K562 (cell line): Measurements from ENCODE around the gene GNG7. TPM values are rescaled to one million over a fixed set of nuclear protein-coding genes. Genes with fewer than 3 reads are reported as not detected.

Experiments
- BCL6 ChIP-seq: fragments of 250-450 bp; sonication (Bioruptor Pico); IDR thresholded peaks from 2 replicates; pipeline ENCODE4 v1.4.0; 2020
- CTCFL ChIP-seq: IDR thresholded peaks from 2 replicates; pipeline ENCODE4 v1.6.1; 2011; ENCODE audit warnings: borderline replicate concordance, low read depth, mild to moderate bottlenecking, moderate library complexity, low read length; ENCODE audit not compliant: insufficient read depth, poor library complexity, severe bottlenecking
- EHMT2 ChIP-seq: fragments of 450-650 bp; IDR thresholded peaks from 2 replicates; pipeline ENCODE4 v1.6.1; 2018; ENCODE audit warnings: antibody characterized with exemption
- EP400 ChIP-seq: fragments of 450-650 bp; IDR thresholded peaks from 2 replicates; pipeline ENCODE4 v1.6.1; 2017; ENCODE audit warnings: antibody characterized with exemption, mild to moderate bottlenecking, moderate library complexity
- FOXP4 ChIP-seq: sonication (generic); formaldehyde crosslinking; IDR thresholded peaks from 2 replicates; pipeline ENCODE4 v1.8.0; 2022; ENCODE audit warnings: mild to moderate bottlenecking, missing genetic modification reagents, borderline replicate concordance
- HMBOX1 ChIP-seq: sonication (generic); IDR thresholded peaks from 2 replicates; pipeline ENCODE4 v1.6.1; 2016
- MCM7 ChIP-seq, 2 experiments: fragments of 450-650 bp; IDR thresholded peaks; 2 replicates each; pipeline ENCODE4 v1.6.1; 2016 to 2018
- MNT ChIP-seq, 2 experiments: fragments of 450-650 bp; conservative IDR thresholded peaks; 2 replicates each; pipeline ENCODE4 v1.6.1; 2017; ENCODE audit warnings: mild to moderate bottlenecking in 2 of 2, moderate library complexity in 2 of 2
- MYC ChIP-seq, 2 experiments: fragments of 250-450 bp in 1 of 2; sonication (Bioruptor Pico) in 1 of 2; IDR thresholded peaks; 2 replicates each; pipeline versions ENCODE4 v1.5.1 to v1.6.1; 2012 to 2021; ENCODE audit warnings: low read depth in 2 of 2, borderline replicate concordance in 1 of 2, improper control_type of control experiment in 1 of 2, low read length in 1 of 2, mild to moderate bottlenecking in 1 of 2, moderate library complexity in 1 of 2
- NR2C2 ChIP-seq, 2 experiments: fragments of 200-800 bp in 1 of 2; sonication (Bioruptor generic) in 1 of 2; sonication (generic) in 1 of 2; formaldehyde crosslinking in 1 of 2; IDR thresholded peaks; 2 replicates each; pipeline versions ENCODE4 v1.6.1 to v1.8.0; 2016 to 2022; ENCODE audit warnings: mild to moderate bottlenecking in 1 of 2, missing compliant biosample characterization in 1 of 2, missing genetic modification characterization in 1 of 2, missing genetic modification reagents in 1 of 2
- PHF8 ChIP-seq: fragments of 200-600 bp; sonication (generic); IDR thresholded peaks from 2 replicates; pipeline ENCODE4 v1.6.1; 2012; ENCODE audit warnings: mixed run types, mild to moderate bottlenecking, inconsistent platforms, low read length, moderate library complexity, borderline replicate concordance
- PYGO2 ChIP-seq: fragments of 450-650 bp; IDR thresholded peaks from 2 replicates; pipeline ENCODE4 v1.6.1; 2016; ENCODE audit warnings: mild to moderate bottlenecking, missing genetic modification characterization, moderate library complexity, missing compliant biosample characterization
- RFX5 ChIP-seq: IDR thresholded peaks from 2 replicates; pipeline ENCODE4 v1.6.1; 2011; ENCODE audit warnings: low read depth, mild to moderate bottlenecking, improper control_type of control experiment, low read length
- SETDB1 ChIP-seq: IDR thresholded peaks from one replicate; pipeline ENCODE4 v1.6.1; 2012; ENCODE audit warnings: low read length, control low read depth, inconsistent platforms
- SIRT6 ChIP-seq: IDR thresholded peaks from one replicate; pipeline ENCODE4 v1.6.1; 2012; ENCODE audit warnings: low read depth, mild to moderate bottlenecking, control low read depth, inconsistent platforms, low read length, moderate library complexity
- SRSF3 ChIP-seq: fragments of 200-400 bp; formaldehyde crosslinking; IDR thresholded peaks from 2 replicates; pipeline ENCODE4 v1.6.1; 2016; ENCODE audit warnings: mild to moderate bottlenecking, low read length, moderate library complexity; ENCODE audit not compliant: insufficient read depth
- TGIF2 ChIP-seq: sonication (generic); formaldehyde crosslinking; IDR thresholded peaks from 2 replicates; pipeline ENCODE4 v1.8.1; 2022; ENCODE audit warnings: mild to moderate bottlenecking, missing genetic modification reagents, moderate library complexity
- THRAP3 ChIP-seq: fragments of 450-650 bp; IDR thresholded peaks from 2 replicates; pipeline ENCODE4 v1.6.1; 2016; ENCODE audit warnings: mild to moderate bottlenecking, inconsistent platforms, borderline replicate concordance
- TRIM24 ChIP-seq, 2 experiments: fragments of 450-650 bp; IDR thresholded peaks; 2 replicates each; pipeline ENCODE4 v1.6.1; 2016
- YBX1 ChIP-seq: fragments of 450-650 bp; IDR thresholded peaks from 2 replicates; pipeline ENCODE4 v1.7.1; 2016; ENCODE audit warnings: mild to moderate bottlenecking
- ZNF174 ChIP-seq: fragments of 250-450 bp; sonication (Bioruptor Pico); IDR thresholded peaks from 2 replicates; pipeline ENCODE4 v1.4.0; 2020; ENCODE audit warnings: mild to moderate bottlenecking
- ZNF3 ChIP-seq: fragments of 250-450 bp; sonication (Bioruptor Pico); IDR thresholded peaks from 2 replicates; pipeline ENCODE4 v1.5.0; 2021; ENCODE audit warnings: mild to moderate bottlenecking, moderate library complexity
- ZNF766 ChIP-seq: fragments of 200-800 bp; sonication (Bioruptor generic); conservative IDR thresholded peaks from 2 replicates; pipeline ENCODE4 v1.6.1; 2016; ENCODE audit warnings: missing genetic modification characterization, missing compliant biosample characterization
- polyA plus RNA-seq, 8 experiments: library from polyadenylated mRNA; depleted of rRNA in 4 of 8; stranded (reverse) in 5 of 8; unstranded in 3 of 8; fragments of >200 nt; fragmentation: Nextera tagmentation in 2 of 8; fragmentation: Illumina TruSeq in 1 of 8; extraction: Ambion mirVana in 2 of 8; extraction: Trizol in 1 of 8; gene quantifications; 2 replicates each; pipeline versions ENCODE4 v1.2.1 to v1.2.3, GENCODE V29; 2011 to 2014; ENCODE audit warnings: inconsistent platforms in 1 of 8, missing spikeins in 1 of 8
- total RNA-seq, 7 experiments: library from RNA; depleted of rRNA in 6 of 7; stranded (reverse); fragments of >200 nt in 6 of 7; fragmentation: Illumina TruSeq in 2 of 7; extraction: Trizol in 2 of 7; gene quantifications; 2 replicates each; pipeline versions ENCODE4 v1.2.1 to v1.2.3, GENCODE V29; 2011 to 2021; ENCODE audit warnings: low replicate concordance in 1 of 7

Gene GNG7
- total and polyA plus RNA-seq, 9 of the 15 experiments (the other 6 are each of a cell fraction or from before 2014, with no cell fraction given), result 0.01 to 0.20 (median 0.06) TPM; not detected in 1

- no peak for TF ChIP-seq THRAP3
- TF ChIP-seq MYC (IDR thresholded peaks at IDR 0.05; ENCODE audit: low read depth, low read length), result no peak
- no peak for TF ChIP-seq MYC (CRISPR knock-in tag; IDR thresholded peaks at IDR 0.05; ENCODE audit: borderline replicate concordance, low read depth)
- no peak for TF ChIP-seq PYGO2
- TF ChIP-seq SRSF3, result no peak
- TF ChIP-seq SETDB1, result no peak
- no peak for TF ChIP-seq ZNF766 (CRISPR knock-in tag)
- TF ChIP-seq HMBOX1, result no peak
- TF ChIP-seq BCL6 (CRISPR knock-in tag), result 0 out of 2 replicates have a peak, but pooled peaks have one; percentile 30
- TF ChIP-seq ZNF174 (CRISPR knock-in tag), result no peak
- TF ChIP-seq TRIM24 (IDR thresholded peaks at IDR 0.05), result no peak
- no peak for TF ChIP-seq MCM7 (IDR thresholded peaks at IDR 0.05)
- TF ChIP-seq CTCFL, result no peak
- no peak for TF ChIP-seq SIRT6
- TF ChIP-seq RFX5, result no peak
- no peak for TF ChIP-seq ZNF3
- TF ChIP-seq TGIF2 (CRISPR knock-in tag), result no peak
- TF ChIP-seq YBX1, result no peak
- 0 out of 2 replicates have a peak, but pooled peaks have one; percentile 60 for TF ChIP-seq FOXP4
- no peak for TF ChIP-seq EHMT2
- TF ChIP-seq MNT (conservative IDR thresholded peaks at IDR 0.05), result 0 out of 4 replicates have a peak, but pooled peaks of 1 of the 2 experiments have one; percentile 26
- TF ChIP-seq NR2C2 (CRISPR knock-in tag; IDR thresholded peaks at IDR 0.05), result no peak
- TF ChIP-seq NR2C2 (tag; IDR thresholded peaks at IDR 0.05), result peak; percentile 33; the same call in 1 of the 2 replicates
- peak; percentile 36; the same call in 1 of the 2 replicates for TF ChIP-seq PHF8
- TF ChIP-seq EP400, result peak; percentile 50; the same call in 1 of the 2 replicates
Observed at GRCh38 chr19:2507109-2507508, 195.4 kb downstream of the GNG7 start (continued).
